ENCODE results near the gene CNN3. TPM values are rescaled to one million over a fixed set of nuclear protein-coding genes. Genes with fewer than 3 reads are reported as not detected.

CNN3 gene
- total and polyA plus RNA-seq, 2 donors (not counting 3 experiments of a cell fraction or from before 2014, with no cell fraction given): 174 to 392 TPM

GRCh38 chr1:94876362-94876761 is 50.5 kb downstream of the CNN3 start:
- peak; percentile 63 for DNase-seq (ENCODE audit: low read depth, low spot score)
- Histone ChIP-seq H3K9ac (replicated peaks; ENCODE audit: extremely low read depth, insufficient read depth, low read length) (no peak overlapping the region), H4K20me1 (replicated peaks; ENCODE audit: control insufficient read depth, extremely low read depth, insufficient read depth, low read length) (no peaks in the 10 kb centered on the region), H3K9me3 (replicated peaks; ENCODE audit: control insufficient read depth, insufficient read depth, low read length) (no peaks in the 10 kb centered on the region), H3K79me2 (ENCODE audit: control insufficient read depth, insufficient read depth, low read length) (no peaks in the 10 kb centered on the region), H3K27me3 (ENCODE audit: control insufficient read depth in 2 of 2, insufficient read depth in 2 of 2, low read length in 2 of 2) (no peaks in the 10 kb centered on the region), H3K36me3 (ENCODE audit: control insufficient read depth in 2 of 2, extremely low read depth in 1 of 2, insufficient read depth in 2 of 2, low read length in 2 of 2) (no peaks in the 10 kb centered on the region), H3K4me1 (ENCODE audit: control insufficient read depth, extremely low read depth, insufficient read depth, low read length) (peaks cover 29% of the 10 kb centered on the region), H3K4me3 (replicated peaks in 1 of 3; ENCODE audit: insufficient read depth in 1 of 3, low read depth in 1 of 3, low read length in 3 of 3) (no peak overlapping the region), H3K27ac (ENCODE audit: insufficient read depth, low read depth, low read length) (no peak overlapping the region), H3K9me1 (replicated peaks; ENCODE audit: control insufficient read depth, extremely low read depth, insufficient read depth, low read length) (no peaks in the 10 kb centered on the region), H3K4me2 (ENCODE audit: insufficient read depth, low read length) (no peak overlapping the region), H2AFZ (ENCODE audit: low read depth, low read length) (no peak overlapping the region)
- intact Hi-C loops (cut with micrococcal nuclease) (no loop called here), dilution Hi-C loops (cut with MboI; ENCODE audit: extremely low pct_ligation_motif_present, low sequenced_read_pairs) (no loop called here)
- peak; percentile 93 for FAIRE-seq
- BruUV-seq (replicated peaks): no TSS peak
- ChIA-PET CTCF (interaction anchor here (1.1 to 5.2 kb wide), 4 partner anchors 21 to 167 kb away, joined by 3 to 39 read pairs (median 4); no protein-coding TSS in a partner anchor), POLR2A (no interaction called here)
- no peak for TF ChIP-seq MAX (IDR thresholded peaks at IDR 0.05; ENCODE audit: insufficient read depth, insufficient read length)
- TF ChIP-seq POLR2A (IDR thresholded peaks at IDR 0.05; ENCODE audit: low read depth, low read length): no peak
- TF ChIP-seq MYC (IDR thresholded peaks at IDR 0.05; ENCODE audit: low read depth, low read length): no peak
- TF ChIP-seq FOS (IDR thresholded peaks at IDR 0.05; ENCODE audit: borderline replicate concordance, insufficient read depth, low read length): peak; percentile 84
- no peak for TF ChIP-seq EZH2 (IDR thresholded peaks at IDR 0.05; ENCODE audit: borderline replicate concordance, low read depth, low read length, severe bottlenecking)
- TF ChIP-seq POLR2AphosphoS5 (IDR thresholded peaks at IDR 0.05; ENCODE audit: insufficient read depth, low read depth, low read length): no peak
- TF ChIP-seq JUN (IDR thresholded peaks at IDR 0.05; ENCODE audit: borderline replicate concordance, insufficient read depth, insufficient read length, low read depth): peak; percentile 13

GRCh38 chr1:94875794-94876193 is 51.1 kb downstream of the CNN3 start:
- CTCF ChIA-PET: interaction anchor here (1.1 to 5.2 kb wide), 5 partner anchors 11 to 167 kb away, joined by 3 to 39 read pairs (median 5); no protein-coding TSS in a partner anchor
- no peak overlapping the region for H3K27ac ChIP-seq (ENCODE audit: insufficient read depth, low read depth, low read length)
- H4K20me1 ChIP-seq (replicated peaks; ENCODE audit: control insufficient read depth, extremely low read depth, insufficient read depth, low read length): no peaks in the 10 kb centered on the region
- BruUV-seq (replicated peaks): no TSS peak
- no peaks in the 10 kb centered on the region for H3K9me1 ChIP-seq (replicated peaks; ENCODE audit: control insufficient read depth, extremely low read depth, insufficient read depth, low read length)
- POLR2A ChIA-PET: no interaction called here
- peaks cover 29% of the 10 kb centered on the region for H3K4me1 ChIP-seq (ENCODE audit: control insufficient read depth, extremely low read depth, insufficient read depth, low read length)
- no peak for DNase-seq (ENCODE audit: low read depth, low spot score)
- H3K4me3 ChIP-seq (replicated peaks in 1 of 3; ENCODE audit: insufficient read depth in 1 of 3, low read depth in 1 of 3, low read length in 3 of 3): no peak overlapping the region
- no peak overlapping the region for H3K9ac ChIP-seq (replicated peaks; ENCODE audit: extremely low read depth, insufficient read depth, low read length)
- no peak overlapping the region for H3K4me2 ChIP-seq (ENCODE audit: insufficient read depth, low read length)
- dilution Hi-C loops (cut with MboI; ENCODE audit: extremely low pct_ligation_motif_present, low sequenced_read_pairs): no loop called here
- no peaks in the 10 kb centered on the region for H3K9me3 ChIP-seq (replicated peaks; ENCODE audit: control insufficient read depth, insufficient read depth, low read length)
- no peak for TF ChIP-seq POLR2A (IDR thresholded peaks at IDR 0.05; ENCODE audit: low read depth, low read length)
- no peak for TF ChIP-seq EZH2 (IDR thresholded peaks at IDR 0.05; ENCODE audit: borderline replicate concordance, low read depth, low read length, severe bottlenecking)
- TF ChIP-seq MAX (IDR thresholded peaks at IDR 0.05; ENCODE audit: insufficient read depth, insufficient read length): no peak
- no peak for TF ChIP-seq GATA2 (IDR thresholded peaks at IDR 0.05; ENCODE audit: insufficient read depth, insufficient read length, low read depth, low read length)
- TF ChIP-seq MYC (IDR thresholded peaks at IDR 0.05; ENCODE audit: low read depth, low read length): no peak
- TF ChIP-seq JUN (IDR thresholded peaks at IDR 0.05; ENCODE audit: borderline replicate concordance, insufficient read depth, insufficient read length, low read depth): no peak
- no peak for TF ChIP-seq CTCF (IDR thresholded peaks at IDR 0.05; ENCODE audit: extremely low read depth in 1 of 2, insufficient read depth in 1 of 2, low read depth in 1 of 2, low read length in 2 of 2)
- no peak for TF ChIP-seq FOS (IDR thresholded peaks at IDR 0.05; ENCODE audit: borderline replicate concordance, insufficient read depth, low read length)
- no peak for TF ChIP-seq POLR2AphosphoS5 (IDR thresholded peaks at IDR 0.05; ENCODE audit: insufficient read depth, low read depth, low read length)
- no peaks in the 10 kb centered on the region for H3K36me3 ChIP-seq (ENCODE audit: control insufficient read depth in 2 of 2, extremely low read depth in 1 of 2, insufficient read depth in 2 of 2, low read length in 2 of 2)
- no peak overlapping the region for H2AFZ ChIP-seq (ENCODE audit: low read depth, low read length)
- no peaks in the 10 kb centered on the region for H3K27me3 ChIP-seq (ENCODE audit: control insufficient read depth in 2 of 2, insufficient read depth in 2 of 2, low read length in 2 of 2)
- peak; percentile 64 for FAIRE-seq
- intact Hi-C loops (cut with micrococcal nuclease): no loop called here
- H3K79me2 ChIP-seq (ENCODE audit: control insufficient read depth, insufficient read depth, low read length): no peaks in the 10 kb centered on the region

Data from endothelial cell of umbilical vein (primary cell).